Naive thymus-derived CD4-positive, alpha-beta T cell (primary cell): ENCODE measurements around the gene MED10. TPM values are rescaled to one million over a fixed set of nuclear protein-coding genes. Genes with fewer than 3 reads are reported as not detected.

ENCODE experiments used
- ATAC-seq: fragments of 150-1000 bp; cut with Tn5 transposase; 2 replicates; pipeline ENCODE4 v1.10.0; 2021; ENCODE audit warnings: mild to moderate bottlenecking, moderate library complexity
- CTCF ChIA-PET: fragments of 350-600 bp; sonication (Branson Sonifier 250); formaldehyde crosslinking; loops from one replicate; lab custom pipeline; 2021; ENCODE audit warnings: antibody characterized with exemption; lab: Charles Lee
- POLR2A ChIA-PET: fragments of 350-600 bp; sonication (Branson Sonifier 250); formaldehyde crosslinking; loops from one replicate; lab custom pipeline; 2021; ENCODE audit warnings: antibody characterized with exemption, inconsistent platforms; lab: Charles Lee
- DNase-seq, 9 donors: peaks; one replicate each; pipeline versions ENCODE4 v3.0.0 to v3.0.0-alpha.2; 2020 to 2022; ENCODE audit warnings: mixed read lengths in 1 of 9
- H3K27ac ChIP-seq: one replicate; pipeline ENCODE4 v1.7.0; 2013; ENCODE audit warnings: mild to moderate bottlenecking, low read depth, low read length, moderate library complexity
- H3K27me3 ChIP-seq, 2 donors: one replicate each; pipeline ENCODE4 v1.7.0; 2013; ENCODE audit warnings: low read length in 2 of 2, mild to moderate bottlenecking in 2 of 2, moderate library complexity in 2 of 2; ENCODE audit not compliant: control insufficient read depth in 2 of 2, insufficient read depth in 2 of 2
- H3K36me3 ChIP-seq, 3 experiments: 1 replicate in 2 of 3; 2 replicates in 1 of 3; pipeline ENCODE4 v1.7.0; 2013; ENCODE audit warnings: low read length in 3 of 3, mild to moderate bottlenecking in 3 of 3, moderate library complexity in 1 of 3; ENCODE audit not compliant: insufficient read depth in 3 of 3, control insufficient read depth in 2 of 3
- H3K4me1 ChIP-seq, 2 donors: one replicate each; pipeline ENCODE4 v1.7.0; 2013; ENCODE audit warnings: low read length in 2 of 2, mild to moderate bottlenecking in 2 of 2, moderate library complexity in 1 of 2; ENCODE audit not compliant: control insufficient read depth in 2 of 2, insufficient read depth in 2 of 2
- H3K4me3 ChIP-seq: 2 replicates; pipeline ENCODE4 v1.7.0; 2013; ENCODE audit warnings: mild to moderate bottlenecking, low read length
- H3K9me3 ChIP-seq, 3 experiments: 1 replicate in 2 of 3; 2 replicates in 1 of 3; pipeline ENCODE4 v1.7.0; 2013; ENCODE audit warnings: low read length in 3 of 3; ENCODE audit not compliant: control insufficient read depth in 2 of 3
- H3K27ac Mint-ChIP-seq, 9 donors: one replicate each; pipeline ENCODE4 v1.8.0; 2020 to 2022; ENCODE audit warnings: mixed read lengths in 9 of 9, mild to moderate bottlenecking in 8 of 9, moderate library complexity in 5 of 9, inconsistent platforms in 2 of 9
- H3K27me3 Mint-ChIP-seq, 5 donors: one replicate each; pipeline ENCODE4 v1.8.0; 2021 to 2022; ENCODE audit warnings: mixed read lengths in 5 of 5, mild to moderate bottlenecking in 1 of 5
- H3K36me3 Mint-ChIP-seq, 5 donors: one replicate each; pipeline ENCODE4 v1.8.0; 2020 to 2022; ENCODE audit warnings: mixed read lengths in 5 of 5, mild to moderate bottlenecking in 3 of 5, inconsistent platforms in 1 of 5
- H3K4me1 Mint-ChIP-seq, 7 donors: one replicate each; pipeline ENCODE4 v1.8.0; 2020 to 2022; ENCODE audit warnings: mixed read lengths in 7 of 7, mild to moderate bottlenecking in 3 of 7, inconsistent platforms in 1 of 7
- H3K4me3 Mint-ChIP-seq, 10 donors: one replicate each; pipeline ENCODE4 v1.8.0; 2020 to 2022; ENCODE audit warnings: mild to moderate bottlenecking in 10 of 10, mixed read lengths in 10 of 10, moderate library complexity in 6 of 10, inconsistent platforms in 2 of 10
- H3K9me3 Mint-ChIP-seq, 11 donors: one replicate each; pipeline ENCODE4 v1.8.0; 2020 to 2022; ENCODE audit warnings: mixed read lengths in 11 of 11, mild to moderate bottlenecking in 4 of 11, inconsistent platforms in 1 of 11, moderate library complexity in 1 of 11
- intact Hi-C, 2 donors: fragments of 100-400 bp; cut with micrococcal nuclease; formaldehyde crosslinking; loops; one replicate each; pipeline ENCODE4 v1.15.1; 2023
- polyA plus RNA-seq, 2 donors: library from polyadenylated mRNA; unstranded; fragments of 300-500 nt; fragmentation: Illumina TruSeq; gene quantifications; one replicate each; pipeline ENCODE4 v1.2.3, GENCODE V29; 2021
- total RNA-seq, 6 experiments: library from RNA in 5 of 6; stranded (reverse) in 5 of 6; gene quantifications; 1 replicate in 5 of 6; 2 replicates in 1 of 6; pipeline ENCODE4 v1.2.3 and lab custom pipeline; 2021 to 2026

The MED10 gene
- total and polyA plus RNA-seq, 7 experiments from 2014 or later = 46.0 to 121 (median 62.2) TPM

- ATAC-seq (no peak), DNase-seq (no peak)
- H3K9me3 ChIP-seq = peaks cover 0 to 3% (median 0%) of the 10 kb centered on the region in 3 experiments
- H3K4me3 ChIP-seq = no peak overlapping the region
- ChIA-PET POLR2A (no interaction called here), CTCF (no interaction called here)
- Mint-ChIP-seq H3K36me3 (peaks cover 0 to 4% (median 0%) of the 10 kb centered on the region in 5 donors), H3K4me1 (peaks cover 1 to 10% (median 7%) of the 10 kb centered on the region in 7 donors), H3K27ac (no peak overlapping the region), H3K27me3 (peaks cover 13 to 35% (median 27%) of the 10 kb centered on the region in 5 donors), H3K9me3 (peaks cover 0 to 6% (median 0%) of the 10 kb centered on the region in 11 donors), H3K4me3 (no peak overlapping the region)
- H3K4me1 ChIP-seq = no peaks in the 10 kb centered on the region
- H3K36me3 ChIP-seq = no peaks in the 10 kb centered on the region
- intact Hi-C loops = no loop called here
- no peak overlapping the region for H3K27ac ChIP-seq
- H3K27me3 ChIP-seq = no peaks in the 10 kb centered on the region
These were observed 17.3 kb upstream of the MED10 start for GRCh38 chr5:6395621-6396020.

GRCh38 chr5:6395102-6395445, 16.7 kb upstream of the MED10 start:
- Mint-ChIP-seq H3K36me3 (peaks cover 0 to 4% (median 0%) of the 10 kb centered on the region in 5 donors), H3K9me3 (peaks cover 0 to 6% (median 0%) of the 10 kb centered on the region in 11 donors), H3K4me1 (peaks cover 1 to 10% (median 7%) of the 10 kb centered on the region in 7 donors), H3K27me3 (peaks cover 11 to 38% (median 29%) of the 10 kb centered on the region in 5 donors), H3K4me3 (no peak overlapping the region), H3K27ac (no peak overlapping the region)
- H3K4me1 ChIP-seq = no peaks in the 10 kb centered on the region
- H3K9me3 ChIP-seq = peaks cover 0 to 3% (median 0%) of the 10 kb centered on the region in 3 experiments
- intact Hi-C loops = no loop called here
- no peak overlapping the region for H3K27ac ChIP-seq
- no peaks in the 10 kb centered on the region for H3K36me3 ChIP-seq
- CTCF ChIA-PET = no interaction called here
- POLR2A ChIA-PET = no interaction called here
- no peak overlapping the region for H3K4me3 ChIP-seq
- no peak for ATAC-seq
- H3K27me3 ChIP-seq = no peaks in the 10 kb centered on the region
- DNase-seq = no peak

- peaks cover 0 to 6% (median 0%) of the 10 kb centered on the region in 11 donors for H3K9me3 Mint-ChIP-seq
- intact Hi-C loops = no loop called here
- H3K27ac ChIP-seq = no peak overlapping the region
- POLR2A ChIA-PET = no interaction called here
- no peaks in the 10 kb centered on the region for H3K27me3 ChIP-seq
- no peak overlapping the region for H3K27ac Mint-ChIP-seq
- no peak for ATAC-seq
- no peaks in the 10 kb centered on the region for H3K36me3 ChIP-seq
- no peaks in the 10 kb centered on the region for H3K4me1 ChIP-seq
- peaks cover 0 to 3% (median 0%) of the 10 kb centered on the region in 3 experiments for H3K9me3 ChIP-seq
- H3K4me1 Mint-ChIP-seq = peaks cover 1 to 10% (median 7%) of the 10 kb centered on the region in 7 donors
- CTCF ChIA-PET = no interaction called here
- H3K4me3 Mint-ChIP-seq = no peak overlapping the region
- H3K27me3 Mint-ChIP-seq = peaks cover 8 to 40% (median 31%) of the 10 kb centered on the region in 5 donors
- peaks cover 0 to 4% (median 0%) of the 10 kb centered on the region in 5 donors for H3K36me3 Mint-ChIP-seq
- H3K4me3 ChIP-seq = no peak overlapping the region
- no peak for DNase-seq
These were observed 16.2 kb upstream of the MED10 start for GRCh38 chr5:6394429-6395101.

GRCh38 chr5:6393596-6394194, 15.3 kb upstream of the MED10 start:
- ChIA-PET CTCF (no interaction called here), POLR2A (no interaction called here)
- H3K4me1 Mint-ChIP-seq = peaks cover 1 to 10% (median 7%) of the 10 kb centered on the region in 7 donors
- intact Hi-C loops = no loop called here
- Histone ChIP-seq H3K4me1 (no peaks in the 10 kb centered on the region), H3K36me3 (no peaks in the 10 kb centered on the region), H3K27ac (no peak overlapping the region), H3K4me3 (no peak overlapping the region), H3K9me3 (peaks cover 0 to 3% (median 0%) of the 10 kb centered on the region in 3 experiments), H3K27me3 (no peaks in the 10 kb centered on the region)
- ATAC-seq = no peak
- peak overlapping the region in 1 of 9 donors; percentile 90 for H3K27ac Mint-ChIP-seq
- H3K9me3 Mint-ChIP-seq = peaks cover 0 to 6% (median 0%) of the 10 kb centered on the region in 11 donors
- H3K4me3 Mint-ChIP-seq = peak overlapping the region in 1 of 10 donors; percentile 62
- DNase-seq = no peak
- H3K36me3 Mint-ChIP-seq = peaks cover 0 to 4% (median 0%) of the 10 kb centered on the region in 5 donors
- H3K27me3 Mint-ChIP-seq = peaks cover 8 to 42% (median 32%) of the 10 kb centered on the region in 5 donors

GRCh38 chr5:6392561-6392960, 14.2 kb upstream of the MED10 start:
- intact Hi-C loops = no loop called here
- DNase-seq = no peak
- Mint-ChIP-seq H3K27ac (no peak overlapping the region), H3K36me3 (peaks cover 0 to 4% (median 0%) of the 10 kb centered on the region in 5 donors), H3K4me1 (peaks cover 1 to 10% (median 7%) of the 10 kb centered on the region in 7 donors), H3K27me3 (peaks cover 8 to 42% (median 32%) of the 10 kb centered on the region in 5 donors), H3K9me3 (peaks cover 0 to 6% (median 0%) of the 10 kb centered on the region in 11 donors), H3K4me3 (no peak overlapping the region)
- POLR2A ChIA-PET = no interaction called here
- Histone ChIP-seq H3K9me3 (no peaks in the 10 kb centered on the region), H3K36me3 (no peaks in the 10 kb centered on the region), H3K4me3 (no peak overlapping the region), H3K27me3 (no peaks in the 10 kb centered on the region), H3K27ac (no peak overlapping the region), H3K4me1 (no peaks in the 10 kb centered on the region)
- no peak for ATAC-seq
- CTCF ChIA-PET = no interaction called here

- no peak overlapping the region for H3K4me3 Mint-ChIP-seq
- no peaks in the 10 kb centered on the region for H3K27me3 ChIP-seq
- ChIA-PET POLR2A (no interaction called here), CTCF (no interaction called here)
- no peaks in the 10 kb centered on the region for H3K9me3 ChIP-seq
- ATAC-seq (no peak), DNase-seq (no peak)
- no peaks in the 10 kb centered on the region for H3K36me3 ChIP-seq
- peaks cover 1 to 10% (median 7%) of the 10 kb centered on the region in 7 donors for H3K4me1 Mint-ChIP-seq
- H3K27me3 Mint-ChIP-seq = peaks cover 12 to 37% (median 29%) of the 10 kb centered on the region in 5 donors
- intact Hi-C loops = no loop called here
- no peaks in the 10 kb centered on the region for H3K4me1 ChIP-seq
- peaks cover 0 to 2% (median 0%) of the 10 kb centered on the region in 5 donors for H3K36me3 Mint-ChIP-seq
- H3K9me3 Mint-ChIP-seq = peaks cover 0 to 6% (median 0%) of the 10 kb centered on the region in 11 donors
- H3K27ac ChIP-seq = no peak overlapping the region
- H3K27ac Mint-ChIP-seq = no peak overlapping the region
- H3K4me3 ChIP-seq = no peak overlapping the region
These were observed 12.8 kb upstream of the MED10 start for GRCh38 chr5:6391151-6391550.
